Vagina (tissue), 2 donors: ENCODE results near the gene FGF11. TPM values are rescaled to one million over a fixed set of nuclear protein-coding genes. Genes with fewer than 3 reads are reported as not detected.

ENCODE experiments used
- DNase-seq, 2 donors: peaks; one replicate each; pipeline ENCODE4 v3.0.0-alpha.2; 2017; ENCODE audit errors: extremely low spot score in 2 of 2
- H3K27ac ChIP-seq: fragments of 200-600 bp; sonication (generic); one replicate; pipeline ENCODE4 v1.5.1; 2019
- H3K27me3 ChIP-seq: fragments of 200-600 bp; sonication (generic); one replicate; pipeline ENCODE4 v1.5.1; 2019
- H3K36me3 ChIP-seq, 2 donors: fragments of 200-600 bp; sonication (generic); one replicate each; pipeline ENCODE4 v1.5.1; 2017 to 2019
- H3K4me1 ChIP-seq: fragments of 200-600 bp; sonication (generic); one replicate; pipeline ENCODE4 v1.5.1; 2019
- H3K4me3 ChIP-seq, 2 donors: fragments of 200-600 bp; sonication (generic); 1 replicate in 1 of 2; 2 replicates in 1 of 2; pipeline ENCODE4 v1.5.1; 2016 to 2019
- H3K9me3 ChIP-seq: fragments of 200-600 bp; sonication (generic); one replicate; pipeline ENCODE4 v1.5.1; 2019
- CTCF ChIP-seq, 3 experiments: fragments of 450-650 bp in 2 of 3; fragments of 200-600 bp in 1 of 3; sonication (generic) in 1 of 3; IDR thresholded peaks; one replicate each; pipeline ENCODE4 v1.5.1; 2017 to 2019; ENCODE audit warnings: antibody characterized with exemption in 3 of 3, mild to moderate bottlenecking in 2 of 3, moderate library complexity in 2 of 3
- POLR2A ChIP-seq, 2 donors: fragments of 450-650 bp; IDR thresholded peaks; one replicate each; pipeline ENCODE4 v1.6.1; 2017; ENCODE audit warnings: antibody characterized with exemption in 2 of 2, mild to moderate bottlenecking in 2 of 2, moderate library complexity in 2 of 2
- POLR2AphosphoS5 ChIP-seq, 2 donors: sonication (generic); formaldehyde crosslinking; IDR thresholded peaks; one replicate each; pipeline ENCODE4 v1.9.0; 2017; ENCODE audit warnings: antibody characterized with exemption in 2 of 2, mild to moderate bottlenecking in 2 of 2, low read depth in 1 of 2; ENCODE audit not compliant: insufficient read depth in 1 of 2
- intact Hi-C: fragments of 100-400 bp; cut with DNase I; formaldehyde crosslinking; loops from one replicate; pipeline ENCODE4 v1.15.1; 2023
- total RNA-seq: library from RNA; depleted of rRNA; stranded (reverse); fragments of >200 nt; gene quantifications from one replicate; pipeline ENCODE4 v1.2.3, GENCODE V29; 2016

Gene FGF11
- total RNA-seq, 1 donor from 2014 or later, result 10.8 TPM

GRCh38 chr17:7413346-7413985 is 25.8 kb upstream of the FGF11 start:
- peaks cover 0 to 25% of the 10 kb centered on the region in 2 donors for H3K36me3 ChIP-seq
- H3K4me1 ChIP-seq, result peaks cover 10% of the 10 kb centered on the region
- no peaks in the 10 kb centered on the region for H3K27me3 ChIP-seq
- DNase-seq, result no peak
- TF ChIP-seq CTCF (IDR thresholded peaks at IDR 0.05), result no peak
- TF ChIP-seq POLR2AphosphoS5 (IDR thresholded peaks at IDR 0.05; ENCODE audit: insufficient read depth in 1 of 2, low read depth in 1 of 2), result peak in 1 of 2 donors; percentile 31
- TF ChIP-seq POLR2A (IDR thresholded peaks at IDR 0.05), result no peak
- no peaks in the 10 kb centered on the region for H3K9me3 ChIP-seq
- peak overlapping the region; percentile 36 for H3K27ac ChIP-seq
- no peak overlapping the region for H3K4me3 ChIP-seq
- intact Hi-C loops, result no loop called here

- Histone ChIP-seq H3K36me3 (peaks cover 0 to 14% of the 10 kb centered on the region in 2 donors), H3K27ac (no peak overlapping the region), H3K4me1 (peaks cover 10% of the 10 kb centered on the region), H3K27me3 (no peaks in the 10 kb centered on the region), H3K4me3 (no peak overlapping the region), H3K9me3 (no peaks in the 10 kb centered on the region)
- TF ChIP-seq CTCF (IDR thresholded peaks at IDR 0.05) (no peak), POLR2A (IDR thresholded peaks at IDR 0.05) (no peak), POLR2AphosphoS5 (IDR thresholded peaks at IDR 0.05; ENCODE audit: insufficient read depth in 1 of 2, low read depth in 1 of 2) (no peak)
- DNase-seq, result no peak
- intact Hi-C loops, result no loop called here
These were observed 24.5 kb upstream of the FGF11 start for GRCh38 chr17:7414837-7415236.

GRCh38 chr17:7415784-7416183 is 23.5 kb upstream of the FGF11 start:
- peaks cover 0 to 10% of the 10 kb centered on the region in 2 donors for H3K36me3 ChIP-seq
- no peak overlapping the region for H3K4me3 ChIP-seq
- peaks cover 10% of the 10 kb centered on the region for H3K4me1 ChIP-seq
- TF ChIP-seq POLR2A (IDR thresholded peaks at IDR 0.05), result no peak
- TF ChIP-seq POLR2AphosphoS5 (IDR thresholded peaks at IDR 0.05; ENCODE audit: insufficient read depth in 1 of 2, low read depth in 1 of 2), result no peak
- TF ChIP-seq CTCF (IDR thresholded peaks at IDR 0.05), result no peak
- H3K27me3 ChIP-seq, result no peaks in the 10 kb centered on the region
- intact Hi-C loops, result no loop called here
- DNase-seq, result no peak
- H3K27ac ChIP-seq, result no peak overlapping the region
- no peaks in the 10 kb centered on the region for H3K9me3 ChIP-seq

- intact Hi-C loops, result no loop called here
- TF ChIP-seq POLR2AphosphoS5 (IDR thresholded peaks at IDR 0.05; ENCODE audit: insufficient read depth in 1 of 2, low read depth in 1 of 2), result no peak
- TF ChIP-seq POLR2A (IDR thresholded peaks at IDR 0.05), result no peak
- no peak for TF ChIP-seq CTCF (IDR thresholded peaks at IDR 0.05)
- no peak for DNase-seq
These were observed 23.0 kb upstream of the FGF11 start for GRCh38 chr17:7416323-7416722.

GRCh38 chr17:7417056-7417655 is 22.2 kb upstream of the FGF11 start:
- intact Hi-C loops, result no loop called here
- TF ChIP-seq CTCF (IDR thresholded peaks at IDR 0.05), result no peak
- TF ChIP-seq POLR2A (IDR thresholded peaks at IDR 0.05), result no peak
- TF ChIP-seq POLR2AphosphoS5 (IDR thresholded peaks at IDR 0.05; ENCODE audit: insufficient read depth in 1 of 2, low read depth in 1 of 2), result no peak

More at GRCh38 chr17:7416323-7416722, 23.0 kb upstream of the FGF11 start:
- H3K4me1 ChIP-seq, result peaks cover 10% of the 10 kb centered on the region
- no peak overlapping the region for H3K4me3 ChIP-seq
- no peaks in the 10 kb centered on the region for H3K27me3 ChIP-seq
- H3K27ac ChIP-seq, result no peak overlapping the region
- H3K36me3 ChIP-seq, result peaks cover 0 to 10% of the 10 kb centered on the region in 2 donors
- H3K9me3 ChIP-seq, result no peaks in the 10 kb centered on the region

More at GRCh38 chr17:7417056-7417655, 22.2 kb upstream of the FGF11 start:
- Histone ChIP-seq H3K4me1 (peaks cover 10% of the 10 kb centered on the region), H3K27ac (no peak overlapping the region), H3K36me3 (peaks cover 0 to 10% of the 10 kb centered on the region in 2 donors), H3K27me3 (no peaks in the 10 kb centered on the region), H3K4me3 (no peak overlapping the region), H3K9me3 (no peaks in the 10 kb centered on the region)
- DNase-seq, result no peak
